Stimulated activated naive CD8-positive, alpha-beta T cell treated with anti-CD3 and anti-CD28 coated beads, Interleukin-15, amount 100 ng/mL, for 72 hours (primary cell): ENCODE data around the gene TCF21.
"Not testable (repeated sequence)": the region's sequence is repeated elsewhere in the genome, so short reads cannot be mapped to it uniquely, and the experiment has no call there.

Experiments
- ATAC-seq: fragments of 150-1000 bp; cut with Tn5 transposase; 2 replicates; pipeline ENCODE4 v1.10.0; 2021; ENCODE audit warnings: mild to moderate bottlenecking, moderate library complexity
- DNase-seq, 2 donors: peaks; one replicate each; pipeline ENCODE4 v3.0.0; 2021 to 2022
- H3K27ac Mint-ChIP-seq, 2 donors: one replicate each; pipeline ENCODE4 v1.8.0; 2022; ENCODE audit warnings: mild to moderate bottlenecking in 2 of 2, mixed read lengths in 2 of 2, moderate library complexity in 2 of 2
- H3K27me3 Mint-ChIP-seq: one replicate; pipeline ENCODE4 v1.8.0; 2022; ENCODE audit warnings: mixed read lengths
- H3K4me1 Mint-ChIP-seq: one replicate; pipeline ENCODE4 v1.8.0; 2022; ENCODE audit warnings: mild to moderate bottlenecking, mixed read lengths
- H3K4me3 Mint-ChIP-seq, 2 donors: one replicate each; pipeline ENCODE4 v1.8.0; 2022; ENCODE audit warnings: mild to moderate bottlenecking in 2 of 2, mixed read lengths in 2 of 2, moderate library complexity in 1 of 2
- H3K9me3 Mint-ChIP-seq, 2 donors: one replicate each; pipeline ENCODE4 v1.8.0; 2022; ENCODE audit warnings: mixed read lengths in 2 of 2

Gene TCF21

DNA sequence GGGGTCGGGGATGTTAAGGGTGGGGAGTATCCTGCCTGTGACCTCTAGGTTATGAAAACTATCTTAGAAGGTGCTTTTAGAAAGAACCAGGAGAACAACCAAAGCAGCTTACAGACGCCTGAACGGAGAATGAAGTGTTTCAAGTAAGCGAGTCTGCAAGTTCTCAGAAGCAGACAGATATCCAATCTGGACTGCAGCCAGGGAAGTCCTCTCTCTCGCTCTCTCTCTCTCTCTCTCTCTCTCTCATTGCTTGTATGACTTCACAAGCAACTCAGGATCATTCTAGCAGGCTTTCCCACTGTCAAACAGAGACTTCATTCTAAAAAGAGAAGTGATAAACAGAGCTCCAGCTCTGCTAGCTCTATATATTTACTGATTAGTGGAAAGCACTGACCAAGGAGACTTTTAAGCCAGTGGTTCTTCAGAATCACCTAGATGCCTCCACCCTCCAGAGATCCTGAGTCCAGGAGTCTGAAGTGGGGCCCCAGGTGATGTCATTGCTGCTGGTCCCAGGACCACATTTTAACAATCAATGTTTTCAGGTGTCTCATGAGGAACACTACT is 6.0 kb downstream of the TCF21 start:
- Mint-ChIP-seq H3K4me1 (peaks cover 47% of the 10 kb centered on the region), H3K27me3 (peaks cover 87% of the 10 kb centered on the region), H3K27ac (no peak overlapping the region), H3K4me3 (no peak overlapping the region), H3K9me3 (no peaks in the 10 kb centered on the region)
- ATAC-seq (no peak), DNase-seq (no peak)

DNA sequence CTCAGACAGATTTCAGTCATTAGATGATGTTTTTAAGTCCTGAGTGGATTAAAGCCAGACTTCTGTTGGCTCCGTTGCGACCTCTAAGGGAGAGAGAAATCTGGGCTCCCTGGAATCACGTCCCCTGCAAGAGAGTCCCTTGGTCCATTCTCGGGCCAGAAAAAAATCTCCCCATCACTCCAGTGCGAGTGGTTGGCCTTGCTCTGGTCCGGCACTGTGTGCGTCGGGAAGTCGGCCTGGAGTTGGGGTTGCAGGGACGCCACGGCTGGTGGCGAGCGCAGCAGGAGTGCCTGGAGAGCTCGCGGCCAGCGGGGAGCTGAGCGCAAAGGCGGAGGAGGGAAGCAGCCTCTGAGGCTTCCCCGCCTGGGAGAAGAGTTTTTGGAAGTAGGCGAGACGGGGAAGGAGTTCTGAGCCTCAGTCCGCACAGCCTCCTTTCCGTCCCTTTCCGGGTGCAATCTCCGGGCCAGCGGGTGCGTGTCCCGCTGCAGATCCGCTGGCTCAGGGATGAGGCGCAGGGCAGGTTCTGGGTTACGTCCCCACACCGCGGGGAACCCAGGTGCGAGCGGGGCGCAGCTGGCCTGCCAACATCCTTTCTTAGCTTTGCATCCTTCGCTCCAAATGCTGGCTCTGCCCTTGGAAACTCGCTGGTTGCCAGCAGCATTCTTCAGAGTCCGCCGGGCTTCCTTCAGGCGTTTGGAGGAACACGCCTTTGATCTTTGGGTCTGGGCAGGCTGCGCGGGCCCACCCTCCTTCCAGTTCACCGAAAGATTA is 6.8 kb downstream of the TCF21 start:
- peak overlapping the region in 1 of 2 donors; percentile 15 for H3K4me3 Mint-ChIP-seq
- DNase-seq: no peak
- no peak overlapping the region for H3K27ac Mint-ChIP-seq
- H3K4me1 Mint-ChIP-seq: peaks cover 41% of the 10 kb centered on the region
- no peak for ATAC-seq
- peaks cover 84% of the 10 kb centered on the region for H3K27me3 Mint-ChIP-seq
- H3K9me3 Mint-ChIP-seq: no peaks in the 10 kb centered on the region

DNA sequence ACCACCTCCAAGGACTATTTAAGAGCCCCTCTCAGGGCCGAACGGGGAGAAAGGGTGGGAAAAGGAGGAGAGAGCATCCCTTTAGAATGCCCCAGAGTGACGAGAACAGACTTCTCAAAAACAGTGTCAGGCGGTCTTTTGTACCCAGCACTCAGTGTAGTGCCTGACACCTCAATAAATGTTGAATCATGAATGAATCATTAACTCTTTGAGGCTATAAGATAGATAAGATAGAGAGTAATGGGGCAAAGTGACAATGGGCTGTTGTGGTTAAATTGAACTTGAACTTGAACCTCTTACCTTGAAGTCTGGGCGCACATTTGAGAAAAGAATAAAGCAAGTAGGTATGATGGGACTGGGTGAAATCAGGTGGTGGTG is 7.4 kb downstream of the TCF21 start:
- H3K4me1 Mint-ChIP-seq: peaks cover 35% of the 10 kb centered on the region
- H3K27ac Mint-ChIP-seq: no peak overlapping the region
- no peaks in the 10 kb centered on the region for H3K9me3 Mint-ChIP-seq
- DNase-seq (no peak), ATAC-seq (no peak)
- peaks cover 82% of the 10 kb centered on the region for H3K27me3 Mint-ChIP-seq
- no peak overlapping the region for H3K4me3 Mint-ChIP-seq

DNA sequence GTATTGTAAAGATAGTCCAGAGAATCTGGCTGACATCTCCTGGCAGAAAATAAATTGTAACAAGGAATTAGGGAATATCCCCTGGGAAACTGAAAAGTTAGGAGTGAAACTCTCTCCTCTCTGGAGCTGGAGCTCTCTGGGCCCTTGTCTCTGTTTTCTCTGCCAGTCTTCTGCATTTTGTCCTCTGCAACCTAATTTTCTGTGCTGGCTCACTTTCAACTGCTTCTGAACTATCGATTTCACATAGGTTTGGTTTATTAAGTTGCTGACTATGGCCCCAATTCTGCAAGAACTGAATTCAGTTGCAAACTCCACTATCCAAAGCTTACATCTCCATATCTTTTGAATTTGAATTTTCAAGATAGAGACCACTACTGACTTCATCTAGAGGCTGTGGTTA is 9.3 kb downstream of the TCF21 start:
- H3K27ac Mint-ChIP-seq: no peak overlapping the region
- ATAC-seq (no peak), DNase-seq (no peak)
- peaks cover 20% of the 10 kb centered on the region for H3K4me1 Mint-ChIP-seq
- H3K9me3 Mint-ChIP-seq: no peaks in the 10 kb centered on the region
- H3K4me3 Mint-ChIP-seq: no peak overlapping the region
- H3K27me3 Mint-ChIP-seq: peaks cover 66% of the 10 kb centered on the region

DNA sequence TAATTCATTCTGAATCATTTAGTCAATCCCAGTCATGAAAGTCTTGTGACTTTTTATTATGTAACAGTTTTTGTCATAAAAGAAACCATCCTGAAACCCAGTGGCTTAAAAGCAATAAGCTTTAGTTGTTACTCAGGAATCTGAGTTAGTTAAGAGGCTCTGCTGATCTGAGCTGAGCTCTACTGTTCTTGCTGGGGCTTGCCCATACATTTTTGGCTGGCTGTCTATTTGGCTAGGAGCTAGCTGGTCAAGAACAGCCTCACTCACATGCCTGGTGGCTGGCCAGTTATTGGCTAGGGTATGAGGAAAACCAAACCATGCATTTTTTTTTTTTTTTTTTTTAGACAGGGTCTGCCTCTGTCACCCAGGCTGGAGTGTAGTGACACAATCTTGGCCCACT is 10.6 kb downstream of the TCF21 start:
- DNase-seq (no peak), ATAC-seq (no peak)

DNA sequence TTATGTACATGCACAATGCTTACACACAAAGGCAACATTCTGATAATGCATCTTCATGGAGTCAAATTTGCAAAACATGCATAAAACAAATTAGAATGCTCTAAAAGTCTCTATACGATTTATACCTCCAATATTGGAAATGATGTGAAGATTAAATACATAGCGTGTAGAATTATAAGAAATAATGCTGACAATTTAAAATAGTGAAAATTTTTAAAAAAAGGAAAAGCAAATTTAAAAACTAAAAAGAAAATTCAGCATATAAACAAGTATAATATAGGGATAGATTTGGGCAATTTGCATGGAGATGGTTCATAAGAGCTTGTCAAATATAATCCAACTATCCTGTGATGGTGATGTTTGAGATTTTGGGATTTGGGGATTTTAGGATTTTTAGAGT is 14.9 kb downstream of the TCF21 start:
- no peaks in the 10 kb centered on the region for H3K4me1 Mint-ChIP-seq
- no peak overlapping the region for H3K4me3 Mint-ChIP-seq
- DNase-seq (no peak), ATAC-seq (no peak)
- no peak overlapping the region for H3K27ac Mint-ChIP-seq
- no peaks in the 10 kb centered on the region for H3K9me3 Mint-ChIP-seq
- peaks cover 53% of the 10 kb centered on the region for H3K27me3 Mint-ChIP-seq

More for the DNA sequence above, 10.6 kb downstream of the TCF21 start:
- peaks cover 11% of the 10 kb centered on the region for H3K4me1 Mint-ChIP-seq
- peaks cover 65% of the 10 kb centered on the region for H3K27me3 Mint-ChIP-seq
- no peak overlapping the region for H3K4me3 Mint-ChIP-seq
- no peaks in the 10 kb centered on the region for H3K9me3 Mint-ChIP-seq
- H3K27ac Mint-ChIP-seq: no peak overlapping the region

DNA sequence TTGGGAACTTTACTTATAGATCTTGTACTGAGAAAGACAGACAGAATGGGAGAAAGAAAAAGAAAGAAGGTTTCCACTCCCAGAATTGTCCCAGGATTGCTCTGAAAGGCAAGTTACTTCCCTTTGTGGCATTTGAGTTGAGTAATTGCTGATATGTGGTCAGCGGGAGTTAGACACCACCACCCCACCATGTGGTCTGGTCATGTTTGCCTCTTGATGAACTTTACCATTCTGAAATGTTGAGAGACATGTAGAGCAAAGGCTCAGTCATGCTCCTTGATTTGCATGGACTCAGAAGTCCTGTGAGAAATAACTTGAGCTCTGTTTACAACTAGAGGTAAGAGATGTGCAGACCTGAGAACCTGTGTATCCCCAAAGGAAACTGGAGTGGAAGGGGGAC is 17.1 kb downstream of the TCF21 start:
- no peaks in the 10 kb centered on the region for H3K9me3 Mint-ChIP-seq
- no peak for ATAC-seq
- no peaks in the 10 kb centered on the region for H3K4me1 Mint-ChIP-seq
- H3K27ac Mint-ChIP-seq: no peak overlapping the region
- H3K4me3 Mint-ChIP-seq: no peak overlapping the region
- DNase-seq: no peak
- peaks cover 60% of the 10 kb centered on the region for H3K27me3 Mint-ChIP-seq

DNA sequence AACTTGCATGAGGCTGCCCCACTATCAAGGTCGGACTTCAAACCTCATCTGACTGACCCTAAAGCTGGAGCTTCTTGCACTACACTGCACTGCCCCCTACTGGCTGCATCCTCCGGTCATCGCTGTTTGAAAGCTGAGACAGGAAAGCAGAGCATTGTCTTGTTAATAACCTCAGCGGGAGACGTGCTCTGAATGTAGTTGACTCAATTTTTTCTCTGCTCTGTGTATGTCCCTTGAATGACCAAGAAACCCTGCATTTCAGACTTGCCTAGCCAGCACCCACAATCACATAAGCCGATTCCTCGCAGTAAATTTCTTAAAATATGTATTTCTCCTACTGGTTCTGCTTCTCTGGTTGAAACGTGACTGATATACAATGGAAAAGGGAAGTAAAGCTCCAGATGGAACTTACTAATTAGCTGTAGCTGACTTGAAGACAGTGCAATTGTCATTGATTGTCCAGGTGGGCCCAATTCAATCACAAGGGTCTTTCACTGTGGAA is 27.8 kb downstream of the TCF21 start:
- Mint-ChIP-seq H3K4me1 (no peaks in the 10 kb centered on the region), H3K27ac (no peak overlapping the region), H3K4me3 (no peak overlapping the region), H3K9me3 (no peaks in the 10 kb centered on the region), H3K27me3 (peaks cover 39% of the 10 kb centered on the region)
- DNase-seq: peak; percentile 64 to 71
- ATAC-seq: peak; percentile 71

DNA sequence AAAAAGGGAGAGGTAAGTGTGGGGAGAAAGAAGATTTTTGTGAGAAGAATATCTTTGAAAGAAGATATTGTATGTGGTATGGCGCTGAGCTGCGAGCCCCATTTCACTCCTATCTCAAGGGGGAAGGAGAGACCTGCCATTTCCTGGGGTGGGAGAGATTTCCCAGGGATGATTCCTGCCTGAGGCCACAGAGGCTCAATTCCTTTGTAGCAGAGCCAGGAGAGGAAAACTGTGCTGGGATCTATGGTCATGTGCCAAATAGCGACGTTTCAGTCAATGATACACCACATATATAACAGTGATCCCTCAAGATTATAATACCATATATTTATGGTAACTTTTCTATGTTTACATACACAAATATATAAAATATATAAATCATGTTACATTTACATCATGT is 28.9 kb downstream of the TCF21 start:
- Mint-ChIP-seq H3K4me3 (no peak overlapping the region), H3K27me3 (peaks cover 34% of the 10 kb centered on the region), H3K9me3 (no peaks in the 10 kb centered on the region), H3K4me1 (no peaks in the 10 kb centered on the region), H3K27ac (no peak overlapping the region)
- DNase-seq (no peak), ATAC-seq (no peak)

DNA sequence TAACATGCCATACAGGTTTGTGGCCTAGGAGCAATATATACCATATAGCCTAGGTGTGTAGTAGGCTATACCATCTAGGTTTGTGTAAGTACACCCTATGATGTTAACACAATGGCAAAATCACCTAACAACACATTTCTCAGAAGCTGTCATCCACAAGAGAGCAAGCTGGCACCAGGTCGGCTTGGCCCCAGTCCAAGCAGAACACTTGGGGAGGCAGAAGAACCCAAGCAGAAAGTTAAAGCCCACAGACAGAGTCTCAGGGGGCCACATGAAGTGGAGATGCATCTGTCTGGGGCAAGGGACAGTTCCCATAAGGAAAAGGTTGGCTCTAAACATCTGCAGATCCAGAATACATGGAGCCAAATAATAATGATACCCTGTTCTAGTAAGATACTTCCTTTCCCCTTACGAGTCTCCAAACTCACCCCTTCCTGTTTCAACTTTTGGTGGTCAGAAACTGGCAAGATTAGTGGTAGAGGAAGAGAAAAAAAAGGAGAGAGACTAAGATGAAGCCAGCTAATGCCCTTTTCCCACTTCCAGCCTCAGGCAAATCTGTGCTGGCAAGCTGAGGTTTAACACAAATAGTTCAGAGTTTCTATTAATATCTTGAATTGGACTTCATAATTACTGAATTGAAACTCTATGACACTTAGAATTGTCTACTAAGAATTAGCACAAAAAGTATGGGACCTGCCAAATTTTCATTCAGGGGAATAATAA is 29.5 kb downstream of the TCF21 start:
- DNase-seq: no peak
- H3K9me3 Mint-ChIP-seq: no peaks in the 10 kb centered on the region
- peaks cover 28% of the 10 kb centered on the region for H3K27me3 Mint-ChIP-seq
- ATAC-seq: no peak
- H3K27ac Mint-ChIP-seq: no peak overlapping the region
- no peaks in the 10 kb centered on the region for H3K4me1 Mint-ChIP-seq
- no peak overlapping the region for H3K4me3 Mint-ChIP-seq

DNA sequence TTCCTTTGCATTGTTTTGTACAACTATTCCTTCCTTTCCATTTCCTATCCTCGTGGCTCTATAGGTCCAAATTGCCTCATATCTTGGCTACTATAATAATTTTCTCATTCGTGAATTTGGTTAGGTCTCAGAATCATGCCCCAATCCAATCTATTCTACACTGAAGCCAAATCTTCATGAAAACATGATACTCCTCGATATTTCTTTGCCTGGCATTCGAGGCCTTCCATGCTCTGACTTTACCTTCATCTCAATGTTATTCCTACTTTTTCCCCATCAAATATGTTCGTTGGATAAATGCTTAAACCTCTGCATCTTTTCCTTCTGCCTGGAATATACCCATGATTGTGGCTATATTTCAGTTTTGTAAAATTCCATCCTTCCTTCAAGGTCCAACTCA is 30.4 kb downstream of the TCF21 start:
- Mint-ChIP-seq H3K27me3 (peaks cover 31% of the 10 kb centered on the region), H3K9me3 (no peaks in the 10 kb centered on the region), H3K27ac (no peak overlapping the region), H3K4me1 (no peaks in the 10 kb centered on the region), H3K4me3 (no peak overlapping the region)
- no peak for DNase-seq
- ATAC-seq: no peak

DNA sequence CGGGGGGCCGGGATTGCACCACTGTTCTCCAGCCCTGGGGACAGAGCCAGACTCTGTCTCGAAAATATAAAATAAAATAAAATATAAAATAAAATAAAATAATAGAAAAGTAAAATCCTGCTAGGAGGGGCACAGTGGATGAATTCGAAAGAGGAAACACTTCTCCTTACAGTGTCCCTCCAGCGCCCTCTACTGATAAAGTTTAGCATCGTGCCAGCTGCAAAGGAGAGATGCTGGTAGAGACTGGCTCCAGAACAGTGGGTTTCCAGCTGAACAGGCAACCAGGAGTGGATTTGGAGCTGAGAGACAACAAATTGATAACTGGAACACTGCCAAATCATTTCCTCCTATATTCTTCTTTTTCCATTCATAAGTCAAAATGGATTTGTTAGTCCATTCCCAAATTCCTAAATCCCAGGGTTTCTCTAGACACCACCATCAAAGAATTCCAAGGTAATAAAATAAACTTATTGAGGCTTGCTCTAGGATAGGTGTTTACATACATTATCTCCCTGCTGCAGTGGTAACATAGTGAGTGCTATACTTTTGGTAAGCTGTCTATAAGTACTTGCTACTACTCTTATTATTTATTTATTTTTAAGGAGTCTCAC is 32.4 kb downstream of the TCF21 start:
- H3K4me3 Mint-ChIP-seq: no peak overlapping the region
- DNase-seq (peak; percentile 71 to 74), ATAC-seq (peak; percentile 62)
- no peaks in the 10 kb centered on the region for H3K9me3 Mint-ChIP-seq
- peaks cover 29% of the 10 kb centered on the region for H3K27me3 Mint-ChIP-seq
- no peaks in the 10 kb centered on the region for H3K4me1 Mint-ChIP-seq
- no peak overlapping the region for H3K27ac Mint-ChIP-seq

DNA sequence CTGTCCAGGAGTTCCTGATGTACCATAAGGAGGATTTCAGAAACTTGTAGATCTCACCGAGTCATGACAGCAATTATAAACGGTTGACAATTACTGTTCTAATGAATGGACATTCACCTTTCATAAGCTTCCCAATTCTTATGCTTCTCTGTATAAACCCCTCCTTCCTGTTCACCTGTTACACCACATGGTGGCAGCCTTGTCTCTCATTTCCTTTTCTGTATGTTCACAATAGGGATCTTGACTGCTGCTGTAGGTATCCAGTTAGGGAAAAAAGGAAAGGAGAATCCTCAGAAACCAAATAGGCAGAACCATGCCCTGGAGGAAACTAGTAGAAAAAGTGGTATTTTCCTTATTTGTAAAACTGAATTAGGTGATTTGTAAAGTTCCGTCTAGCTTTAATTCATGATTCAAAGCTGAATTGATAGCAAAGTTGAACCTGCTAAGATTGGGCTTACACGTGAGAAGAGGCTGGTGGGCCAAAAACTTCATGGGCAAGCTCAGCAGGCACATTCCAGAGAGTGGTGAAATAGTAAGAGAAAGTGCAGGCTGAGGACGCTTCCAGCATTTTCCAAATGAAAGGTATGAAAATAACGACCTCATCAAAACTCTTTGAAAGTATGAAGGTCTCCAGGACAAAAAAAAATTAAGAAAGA is 35.2 kb downstream of the TCF21 start:
- peak; percentile 88 for ATAC-seq
- peaks cover 45% of the 10 kb centered on the region for H3K27me3 Mint-ChIP-seq

DNA sequence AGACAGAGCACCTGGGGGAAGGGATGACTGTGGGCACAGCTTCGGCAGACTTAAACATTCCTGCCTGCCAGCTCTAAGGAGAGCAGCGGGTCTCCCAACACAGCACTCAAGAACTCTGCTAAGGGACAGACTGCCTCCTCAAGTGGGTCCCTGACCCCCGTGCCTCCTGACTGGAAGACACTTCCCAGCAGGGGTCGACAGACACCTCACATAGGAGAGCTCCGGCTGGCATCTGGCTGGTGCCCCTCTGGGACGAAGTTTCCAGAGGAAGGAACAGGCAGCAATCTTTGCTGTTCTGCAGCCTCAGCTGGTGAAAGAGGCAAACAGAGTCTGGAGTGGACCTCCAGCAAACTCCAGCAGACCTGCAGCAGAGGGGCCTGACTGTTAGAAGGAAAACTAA is 42.3 kb downstream of the TCF21 start:
- Mint-ChIP-seq H3K9me3 (peaks cover 12 to 15% of the 10 kb centered on the region in 2 donors), H3K27me3 (peaks cover 37% of the 10 kb centered on the region)
- not testable (repeated sequence) for H3K4me3 Mint-ChIP-seq, H3K4me1 Mint-ChIP-seq, ATAC-seq, H3K27ac Mint-ChIP-seq, DNase-seq

More for the DNA sequence above, 35.2 kb downstream of the TCF21 start:
- peak; percentile 41 to 50 for DNase-seq
- Mint-ChIP-seq H3K27ac (no peak overlapping the region), H3K4me3 (no peak overlapping the region), H3K9me3 (no peaks in the 10 kb centered on the region), H3K4me1 (no peaks in the 10 kb centered on the region)

DNA sequence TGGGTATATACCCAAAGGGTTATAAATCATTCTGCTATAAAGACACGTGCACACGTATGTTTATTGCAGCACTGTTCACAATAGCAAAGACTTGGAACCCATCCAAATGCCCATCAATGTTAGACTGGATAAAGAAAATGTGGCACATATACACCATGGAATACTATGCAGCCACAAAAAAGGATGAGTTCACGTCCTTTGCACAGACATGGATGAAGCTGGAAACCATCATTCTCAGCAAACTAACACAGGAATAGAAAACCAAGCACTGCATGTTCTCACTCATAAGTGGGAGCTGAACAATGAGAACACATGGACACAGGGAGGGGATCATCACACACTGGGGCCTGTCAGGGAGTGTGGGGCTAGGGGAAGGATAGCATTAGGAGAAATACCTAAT is 47.4 kb downstream of the TCF21 start:
- not testable (repeated sequence) for H3K4me3 Mint-ChIP-seq, DNase-seq, H3K27ac Mint-ChIP-seq, H3K4me1 Mint-ChIP-seq, ATAC-seq
- Mint-ChIP-seq H3K9me3 (peaks cover 12 to 15% of the 10 kb centered on the region in 2 donors), H3K27me3 (peaks cover 39% of the 10 kb centered on the region)
